SKM-1 (cell line): ENCODE results near the gene PKDREJ.

Experiments used
- DNase-seq: peaks from one replicate; lab custom pipeline; 2025; ENCODE audit not compliant: unreplicated experiment; lab: John Stamatoyannopoulos, UW

Gene PKDREJ

DNA sequence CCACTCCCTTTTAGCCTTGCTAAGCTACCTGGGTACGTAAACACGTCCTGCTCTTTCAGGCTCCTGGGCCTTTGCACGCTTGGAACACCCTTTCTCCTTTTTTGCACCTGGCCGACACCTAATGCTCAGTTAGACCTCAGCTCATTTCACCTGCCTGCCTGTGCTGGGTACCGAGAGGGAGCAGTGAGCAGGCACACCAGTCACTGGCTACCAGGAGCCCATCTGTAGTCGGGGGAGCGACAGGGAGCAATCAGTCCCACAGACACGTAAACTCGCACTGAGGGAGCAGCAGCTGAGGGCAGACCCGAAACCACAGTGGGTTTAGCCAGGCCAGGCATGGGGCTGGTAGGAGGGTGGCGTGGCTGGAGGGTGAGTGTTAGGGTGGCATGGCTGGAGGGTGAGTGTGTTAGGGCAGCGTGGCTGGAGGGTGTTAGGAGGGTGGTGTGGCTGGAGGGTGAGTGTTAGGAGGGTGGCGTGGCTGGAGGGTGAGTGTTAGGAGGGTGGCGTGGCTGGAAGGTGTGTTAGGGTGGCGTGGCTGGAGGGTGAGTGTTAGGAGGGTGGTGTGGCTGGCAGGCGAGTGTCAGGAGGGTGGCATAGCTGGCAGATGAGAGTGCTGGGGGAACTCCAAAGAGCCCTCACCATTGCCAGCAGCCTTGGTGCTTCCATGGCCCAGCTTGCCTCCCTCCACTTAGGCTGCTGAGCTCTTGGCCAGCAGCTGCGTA, 27.1 kb upstream of the PKDREJ start:
- DNase-seq: no peak

- no peak for DNase-seq
Observed at GRCh38 chr22:46289244-46289891, 26.2 kb upstream of the PKDREJ start.

DNA sequence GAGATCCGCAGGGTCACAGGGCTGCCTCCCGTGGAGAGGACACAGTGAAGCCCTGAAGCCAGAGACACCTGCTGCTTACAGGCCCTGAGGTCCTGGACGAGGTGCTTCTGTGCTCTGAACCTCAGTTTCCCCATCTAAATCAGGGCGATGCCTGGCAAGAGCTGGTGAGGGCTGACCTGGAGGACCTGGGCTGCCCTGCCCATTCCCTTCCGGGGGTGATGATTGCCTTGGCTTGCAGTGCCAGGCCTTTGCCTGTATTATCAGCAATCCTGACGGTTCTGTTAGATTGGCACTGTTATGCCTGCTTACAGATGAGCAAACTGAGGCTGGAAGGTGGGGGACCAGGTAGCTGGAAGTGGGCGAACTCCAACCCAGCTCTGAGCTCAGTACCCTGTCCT, 25.7 kb upstream of the PKDREJ start:
- DNase-seq: no peak

DNA sequence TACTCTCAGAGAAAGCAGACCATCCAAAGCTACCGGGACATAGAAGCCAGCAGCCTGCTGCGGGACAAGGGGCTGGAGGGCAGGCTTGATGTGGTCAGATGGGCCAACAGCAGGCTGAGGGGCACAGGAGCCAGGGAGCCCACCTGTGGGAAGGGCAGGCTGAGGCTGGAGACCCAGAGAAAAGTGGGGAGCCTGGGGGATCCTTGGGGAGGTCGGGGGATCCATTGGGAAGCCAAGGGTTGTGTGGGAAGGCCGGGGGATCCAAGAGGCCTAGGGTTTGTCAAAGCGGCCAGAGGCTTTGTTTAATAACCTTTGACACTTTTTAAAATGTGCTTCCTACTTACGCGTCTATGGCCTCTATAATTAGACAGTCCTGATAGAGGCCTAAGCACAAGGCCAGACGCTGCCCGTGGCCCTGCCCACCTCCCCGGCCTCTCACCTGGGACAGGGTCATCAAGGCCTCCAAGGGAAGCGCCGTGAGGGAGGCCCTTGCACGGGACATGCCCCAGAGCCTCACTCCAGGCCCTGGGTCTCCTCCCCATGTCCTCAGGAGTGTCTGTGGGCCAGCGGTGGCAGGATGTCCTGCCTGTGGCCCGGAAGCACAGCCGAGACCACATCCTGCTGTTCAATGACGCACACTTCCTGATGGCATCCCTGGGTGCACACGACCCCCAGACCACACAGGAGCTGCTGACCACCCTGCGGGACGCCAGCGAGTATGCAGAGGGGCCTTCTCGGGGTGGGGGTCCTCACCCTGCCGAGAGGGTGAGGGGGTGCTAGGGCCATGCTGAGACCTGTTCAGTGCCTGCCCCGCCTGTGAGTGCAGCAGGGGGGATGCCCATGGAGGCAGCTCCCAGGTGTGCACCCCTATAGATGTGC, 25.0 kb upstream of the PKDREJ start:
- DNase-seq: no peak

DNA sequence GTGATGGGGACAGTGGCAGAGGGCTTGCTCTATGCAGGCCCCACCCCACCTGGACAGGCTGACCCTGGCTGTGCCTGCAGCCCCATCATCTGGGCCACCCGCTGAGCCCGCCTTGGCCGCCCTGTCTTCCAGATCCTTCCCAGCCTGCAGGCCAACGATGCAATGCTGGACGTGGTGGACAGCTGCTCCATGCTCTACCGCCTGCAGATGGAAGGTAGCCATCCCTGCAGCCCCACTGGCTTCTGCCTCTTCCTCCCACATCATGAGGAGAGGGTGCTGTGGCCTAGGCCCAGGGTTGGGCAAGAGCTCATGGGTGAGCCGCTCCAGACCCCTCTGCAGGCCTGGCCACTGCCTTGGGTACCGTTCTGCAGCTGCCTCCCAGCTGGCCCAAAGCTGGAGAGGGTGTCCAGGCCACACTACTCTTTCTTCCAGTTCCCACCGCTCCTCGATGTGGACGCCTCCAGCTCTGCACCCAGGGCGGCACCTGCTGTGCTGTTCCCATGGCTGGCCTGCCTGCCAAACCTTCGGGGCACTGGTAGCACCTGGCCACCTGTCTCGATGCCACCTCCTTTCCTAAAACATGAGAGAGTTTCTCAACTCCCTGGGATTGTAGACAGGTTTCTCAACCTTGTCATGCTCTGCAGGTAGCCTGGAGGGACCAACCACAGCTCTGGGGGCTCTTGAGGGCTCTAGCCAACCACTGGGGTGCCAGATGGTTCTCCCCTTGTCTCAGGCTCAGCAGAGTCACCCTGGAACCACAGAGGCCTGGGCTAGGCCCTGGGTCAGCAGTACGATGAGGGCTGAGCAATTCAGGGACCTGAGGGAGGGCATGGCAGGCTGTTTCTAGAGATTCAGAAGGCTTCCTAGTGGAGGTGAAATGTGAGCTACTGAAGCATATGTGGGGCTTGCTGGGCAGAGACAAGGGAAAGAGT, 24.1 kb upstream of the PKDREJ start:
- DNase-seq: no peak

DNA sequence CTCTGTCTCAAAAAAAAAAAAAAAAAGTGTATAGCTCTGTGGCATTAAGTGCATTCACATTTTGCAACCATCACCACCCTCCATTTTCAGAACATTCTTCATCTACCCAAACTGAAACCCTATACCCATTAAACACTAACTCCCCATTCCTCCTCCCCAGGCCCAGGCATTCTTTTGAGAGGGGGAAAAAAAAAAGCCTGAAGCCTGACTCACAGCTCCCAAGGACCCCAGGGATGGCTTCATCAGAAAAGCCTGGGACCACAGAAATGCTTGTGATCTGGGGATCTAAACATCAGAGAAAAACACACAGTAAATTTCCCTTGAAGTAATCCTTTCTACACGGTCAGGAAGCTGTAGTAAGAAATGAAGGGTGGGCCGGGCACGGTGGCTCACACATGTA, 22.9 kb upstream of the PKDREJ start:
- no peak for DNase-seq

- DNase-seq: no peak
Observed at GRCh38 chr22:46281866-46282678, 18.9 kb upstream of the PKDREJ start.

- no peak for DNase-seq
Observed at GRCh38 chr22:46280999-46281623, 18.0 kb upstream of the PKDREJ start.

GRCh38 chr22:46280063-46280817, 17.1 kb upstream of the PKDREJ start:
- no peak for DNase-seq

DNA sequence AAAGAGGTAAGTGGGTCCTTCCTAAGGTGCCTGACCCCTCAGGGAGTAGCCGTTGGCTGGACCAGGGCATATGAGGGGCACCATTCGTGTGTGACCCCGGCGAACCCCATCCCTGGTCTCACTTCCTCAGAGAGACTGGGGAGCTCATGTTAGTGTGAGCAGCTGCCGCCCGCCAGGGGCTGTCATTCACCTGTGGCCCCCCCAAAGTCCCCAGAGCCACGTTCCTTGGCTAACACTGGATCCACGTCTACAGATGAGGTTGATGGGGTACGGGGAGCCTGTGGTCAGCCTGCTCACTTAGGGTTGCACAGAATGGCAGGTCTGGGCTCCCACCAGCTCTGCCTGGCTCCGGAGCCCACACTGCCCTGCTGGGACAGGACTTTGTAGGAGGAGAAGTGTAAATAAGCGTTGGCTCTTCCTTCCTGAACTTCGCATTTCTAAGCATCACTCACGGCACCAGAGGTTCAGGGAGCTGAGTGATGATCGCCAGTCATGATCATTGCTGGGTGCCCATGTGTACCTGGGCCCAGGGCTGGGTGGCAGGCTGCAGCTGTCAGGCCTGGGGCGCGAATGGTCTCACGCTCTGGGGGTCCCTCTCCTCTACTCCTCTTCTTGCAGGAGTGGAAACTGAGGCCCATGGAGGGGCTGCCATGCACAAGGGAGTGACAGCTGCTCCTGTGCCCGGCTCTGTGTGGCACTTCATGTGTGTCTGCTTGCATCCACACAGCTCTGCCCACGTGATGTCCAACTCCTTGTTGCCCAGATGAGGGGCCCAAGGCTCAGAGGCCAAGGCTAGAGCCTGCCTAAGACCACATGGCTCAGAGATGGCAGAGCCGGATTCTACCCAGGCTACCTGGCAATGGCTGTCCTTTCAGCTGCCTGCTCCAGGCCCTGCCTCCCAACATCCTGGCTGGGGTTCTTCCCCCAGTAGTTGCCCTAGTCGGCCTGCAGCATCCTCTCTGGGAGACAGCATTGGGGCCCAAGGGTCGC, 15.8 kb upstream of the PKDREJ start:
- no peak for DNase-seq

DNA sequence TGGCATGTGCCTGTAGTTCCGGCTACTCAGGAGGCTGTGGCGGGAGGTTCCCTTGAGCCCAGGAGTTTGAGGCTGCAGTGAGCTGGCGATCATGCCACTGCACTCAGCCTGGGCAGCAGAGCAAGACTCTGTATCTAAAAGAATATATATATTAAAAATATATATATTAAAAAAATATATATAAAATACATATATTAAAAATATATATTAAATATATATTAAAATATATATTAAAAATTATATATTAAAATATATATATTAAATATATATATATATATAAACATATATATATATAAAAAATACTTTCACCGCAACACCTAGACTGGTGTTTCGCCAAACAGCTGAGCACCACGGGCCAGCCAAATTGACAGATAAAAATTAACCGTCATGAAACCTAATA, 13.4 kb upstream of the PKDREJ start:
- DNase-seq: no peak

GRCh38 chr22:46275455-46276122, 12.4 kb upstream of the PKDREJ start:
- DNase-seq: no peak

DNA sequence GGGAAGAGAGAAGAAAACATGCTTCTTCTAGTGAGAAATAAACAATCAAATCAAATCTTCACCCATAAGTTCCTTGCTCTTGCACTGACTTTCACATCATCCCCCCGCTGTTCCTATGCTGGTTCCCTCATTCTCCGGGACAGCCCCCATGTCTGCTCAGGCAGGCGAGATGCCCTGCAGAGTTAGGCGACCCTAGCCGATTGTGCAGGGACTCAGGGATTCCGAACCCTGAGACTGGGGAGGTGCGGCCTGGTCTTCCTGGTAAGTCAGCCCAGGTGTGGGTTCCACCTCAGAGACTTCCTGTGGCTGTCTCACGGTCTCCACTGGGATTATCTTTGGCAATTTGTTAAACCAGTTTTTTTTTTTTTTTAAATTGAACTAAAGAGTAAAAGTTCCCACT, 11.2 kb upstream of the PKDREJ start:
- no peak for DNase-seq

DNA sequence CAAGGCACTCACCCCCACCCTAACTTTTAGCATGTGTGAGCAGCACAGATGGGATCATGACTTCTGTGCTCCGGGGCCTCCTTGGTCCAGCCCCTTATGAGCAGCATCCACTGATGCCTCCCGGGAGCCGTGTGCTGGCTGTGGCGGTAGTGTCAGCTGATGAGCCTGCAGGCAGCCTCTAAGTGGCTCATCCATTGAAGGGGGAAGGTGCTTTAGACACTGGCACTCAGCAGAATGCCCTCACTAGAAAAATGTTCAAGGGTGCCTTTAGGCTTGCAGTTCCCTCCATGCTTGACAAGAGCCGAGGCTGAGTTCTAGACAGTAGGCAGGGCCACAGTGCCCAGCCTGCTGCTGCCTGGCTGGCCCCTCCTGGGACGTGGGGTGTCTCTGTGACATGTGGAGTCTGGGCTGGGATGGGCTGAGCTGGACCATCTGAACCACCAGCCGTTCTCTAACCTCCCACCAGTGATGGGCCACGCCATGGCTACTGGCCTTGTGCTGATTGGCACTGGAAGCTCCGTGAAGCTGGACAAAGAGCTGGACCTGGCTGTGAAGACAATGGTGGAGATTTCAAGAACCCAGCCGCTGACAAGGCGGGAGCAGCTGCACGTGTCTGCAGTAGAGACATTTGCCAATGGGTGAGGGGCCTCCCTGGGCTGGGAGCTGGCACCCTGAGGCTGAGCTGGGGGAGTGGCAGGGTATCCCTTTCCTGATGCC, 10.4 kb upstream of the PKDREJ start:
- DNase-seq: no peak

- no peak for DNase-seq
Observed at GRCh38 chr22:46272762-46273431, 9.8 kb upstream of the PKDREJ start.

DNA sequence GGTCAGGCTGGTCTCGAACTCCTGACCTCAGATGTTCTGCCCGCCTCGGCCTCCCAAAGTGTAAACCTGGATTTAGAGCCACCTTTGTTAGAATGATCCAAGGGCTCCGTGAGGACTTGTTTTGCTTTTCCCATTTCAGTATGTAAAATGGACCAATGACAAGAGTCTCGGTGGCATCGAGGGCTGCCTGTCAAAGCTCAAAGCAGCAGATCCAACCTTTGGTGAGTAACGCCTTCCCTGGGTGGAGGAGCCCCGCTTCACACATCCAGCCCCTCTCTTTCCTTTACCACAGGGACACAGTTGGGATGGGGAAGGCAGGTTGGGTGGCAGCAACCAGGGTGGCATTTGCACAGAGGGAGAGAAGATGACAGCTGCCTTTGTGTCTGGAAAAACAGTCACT, 9.1 kb upstream of the PKDREJ start:
- no peak for DNase-seq
